ENCODE measurements around the gene ZNF30. TPM values are rescaled to one million over a fixed set of nuclear protein-coding genes. Genes with fewer than 3 reads are reported as not detected.

Gene ZNF30
- total RNA-seq, 4 donors from 2014 or later = 1.3 to 9.6 (median 2.5) TPM

Other genes with a start within 250 kb of the ZNF30 start
- under 1 TPM in 2 of 4 donors, not detected in 2; 0.83 to 0.86 TPM for gene SCGB2B2, start 249.7 kb upstream of the ZNF30 start, total RNA-seq
- gene ZNF302, start 249.2 kb upstream of the ZNF30 start, total RNA-seq = 10 to 100 TPM; 20.4 to 29.5 (median 21.6) TPM
- gene ZNF181, start 192.7 kb upstream of the ZNF30 start, total RNA-seq = 10 to 100 TPM; 22.6 to 31.6 (median 26.0) TPM
- 1 to 10 TPM; 5.8 to 7.1 (median 6.7) TPM for gene ZNF599, start 153.7 kb upstream of the ZNF30 start, total RNA-seq
- 1 to 10 TPM; 4.6 to 8.4 (median 6.4) TPM for gene ZNF792, start 37.3 kb downstream of the ZNF30 start, total RNA-seq
- gene GRAMD1A, start 73.4 kb downstream of the ZNF30 start, total RNA-seq = 10 to 100 TPM; 27.8 to 55.3 (median 52.1) TPM
- gene SCN1B, start 103.6 kb downstream of the ZNF30 start, total RNA-seq = 10 to 100 TPM in 3 of 4 donors, 1 to 10 TPM in 1; 8.3 to 15.7 (median 12.8) TPM
- gene HPN, start 114.8 kb downstream of the ZNF30 start, total RNA-seq = under 1 TPM in 3 of 4 donors, not detected in 1; 0.33 to 0.86 (median 0.58) TPM
- gene FXYD3, start 188.9 kb downstream of the ZNF30 start, total RNA-seq = 1 to 10 TPM in 3 of 4 donors, under 1 TPM in 1; 0.83 to 3.8 (median 3.1) TPM
- gene LGI4, start 208.2 kb downstream of the ZNF30 start, total RNA-seq = 10 to 100 TPM; 32.0 to 58.6 (median 49.2) TPM
- gene FXYD1, start 211.9 kb downstream of the ZNF30 start, total RNA-seq = 10 to 100 TPM; 44.4 to 92.6 (median 70.7) TPM
- under 1 TPM in 1 of 4 donors, not detected in 3; 0.71 TPM for gene FXYD7, start 216.4 kb downstream of the ZNF30 start, total RNA-seq
- gene FXYD5, start 227.8 kb downstream of the ZNF30 start, total RNA-seq = 10 to 100 TPM; 26.6 to 49.3 (median 43.0) TPM

Measured in esophagus muscularis mucosa (tissue), 4 donors.